Measurements from ENCODE around the gene C19orf33.

C19orf33 gene

GRCh38 chr19:38266981-38267597 is 37.0 kb upstream of the C19orf33 start:
- Histone ChIP-seq H3K36me3 (ENCODE audit: control insufficient read depth, insufficient read depth, low read length) (no peaks in the 10 kb centered on the region), H3K4me3 (ENCODE audit: low read length) (no peak overlapping the region), H3K9me3 (ENCODE audit: control insufficient read depth, insufficient read depth, low read length) (no peaks in the 10 kb centered on the region), H3K27ac (ENCODE audit: low read length) (no peak overlapping the region), H3K27me3 (ENCODE audit: control insufficient read depth, insufficient read depth, low read length) (no peaks in the 10 kb centered on the region), H3K4me1 (ENCODE audit: control insufficient read depth, insufficient read depth, low read length) (0 out of 2 replicates have a peak, but pooled peaks cover 3% of the 10 kb centered on the region)
- no peak for DNase-seq (ENCODE audit: low read depth, low spot score)
- WGBS (ENCODE audit: insufficient coverage, insufficient read length) = no CpG with 5 or more reads among the region's 12 CpGs

- DNase-seq (ENCODE audit: low read depth, low spot score) = no peak
Observed at GRCh38 chr19:38267761-38268483, 36.1 kb upstream of the C19orf33 start.

GRCh38 chr19:38268539-38268938 is 35.5 kb upstream of the C19orf33 start:
- no CpG with 5 or more reads among the region's 8 CpGs for WGBS (ENCODE audit: insufficient coverage, insufficient read length)

More at GRCh38 chr19:38267761-38268483, 36.1 kb upstream of the C19orf33 start:
- H3K9me3 ChIP-seq (ENCODE audit: control insufficient read depth, insufficient read depth, low read length) = no peaks in the 10 kb centered on the region
- H3K36me3 ChIP-seq (ENCODE audit: control insufficient read depth, insufficient read depth, low read length) = no peaks in the 10 kb centered on the region
- H3K27me3 ChIP-seq (ENCODE audit: control insufficient read depth, insufficient read depth, low read length) = no peaks in the 10 kb centered on the region
- WGBS (ENCODE audit: insufficient coverage, insufficient read length) = no CpG with 5 or more reads among the region's 12 CpGs
- H3K4me1 ChIP-seq (ENCODE audit: control insufficient read depth, insufficient read depth, low read length) = 0 out of 2 replicates have a peak, but pooled peaks cover 3% of the 10 kb centered on the region
- no peak overlapping the region for H3K4me3 ChIP-seq (ENCODE audit: low read length)
- H3K27ac ChIP-seq (ENCODE audit: low read length) = no peak overlapping the region

GRCh38 chr19:38270587-38271167 is 33.4 kb upstream of the C19orf33 start:
- Histone ChIP-seq H3K27me3 (ENCODE audit: control insufficient read depth, insufficient read depth, low read length) (no peaks in the 10 kb centered on the region), H3K4me3 (ENCODE audit: low read length) (no peak overlapping the region)
- WGBS (ENCODE audit: insufficient coverage, insufficient read length) = no CpG with 5 or more reads among the region's 5 CpGs

More at GRCh38 chr19:38268539-38268938, 35.5 kb upstream of the C19orf33 start:
- no peaks in the 10 kb centered on the region for H3K27me3 ChIP-seq (ENCODE audit: control insufficient read depth, insufficient read depth, low read length)
- H3K4me1 ChIP-seq (ENCODE audit: control insufficient read depth, insufficient read depth, low read length) = 0 out of 2 replicates have a peak, but pooled peaks cover 3% of the 10 kb centered on the region
- H3K4me3 ChIP-seq (ENCODE audit: low read length) = no peak overlapping the region
- no peak for DNase-seq (ENCODE audit: low read depth, low spot score)
- no peak overlapping the region for H3K27ac ChIP-seq (ENCODE audit: low read length)
- H3K36me3 ChIP-seq (ENCODE audit: control insufficient read depth, insufficient read depth, low read length) = no peaks in the 10 kb centered on the region
- H3K9me3 ChIP-seq (ENCODE audit: control insufficient read depth, insufficient read depth, low read length) = no peaks in the 10 kb centered on the region

GRCh38 chr19:38273499-38273898 is 30.6 kb upstream of the C19orf33 start:
- H3K27me3 ChIP-seq (ENCODE audit: control insufficient read depth, insufficient read depth, low read length) = no peaks in the 10 kb centered on the region
- no peak overlapping the region for H3K4me3 ChIP-seq (ENCODE audit: low read length)
- H3K36me3 ChIP-seq (ENCODE audit: control insufficient read depth, insufficient read depth, low read length) = no peaks in the 10 kb centered on the region
- no peak for DNase-seq (ENCODE audit: low read depth, low spot score)
- WGBS (ENCODE audit: insufficient coverage, insufficient read length) = no CpG with 5 or more reads among the region's 2 CpGs
- H3K9me3 ChIP-seq (ENCODE audit: control insufficient read depth, insufficient read depth, low read length) = no peaks in the 10 kb centered on the region
- H3K27ac ChIP-seq (ENCODE audit: low read length) = no peak overlapping the region
- no peaks in the 10 kb centered on the region for H3K4me1 ChIP-seq (ENCODE audit: control insufficient read depth, insufficient read depth, low read length)

More at GRCh38 chr19:38270587-38271167, 33.4 kb upstream of the C19orf33 start:
- no peak for DNase-seq (ENCODE audit: low read depth, low spot score)
- 0 out of 2 replicates have a peak, but pooled peaks cover 3% of the 10 kb centered on the region for H3K4me1 ChIP-seq (ENCODE audit: control insufficient read depth, insufficient read depth, low read length)
- H3K9me3 ChIP-seq (ENCODE audit: control insufficient read depth, insufficient read depth, low read length) = no peaks in the 10 kb centered on the region
- H3K27ac ChIP-seq (ENCODE audit: low read length) = no peak overlapping the region
- no peaks in the 10 kb centered on the region for H3K36me3 ChIP-seq (ENCODE audit: control insufficient read depth, insufficient read depth, low read length)

- DNase-seq (ENCODE audit: low read depth, low spot score) = no peak
- Histone ChIP-seq H3K27ac (ENCODE audit: low read length) (no peak overlapping the region), H3K4me1 (ENCODE audit: control insufficient read depth, insufficient read depth, low read length) (no peaks in the 10 kb centered on the region), H3K36me3 (ENCODE audit: control insufficient read depth, insufficient read depth, low read length) (no peaks in the 10 kb centered on the region), H3K27me3 (ENCODE audit: control insufficient read depth, insufficient read depth, low read length) (no peaks in the 10 kb centered on the region), H3K9me3 (ENCODE audit: control insufficient read depth, insufficient read depth, low read length) (no peaks in the 10 kb centered on the region), H3K4me3 (ENCODE audit: low read length) (no peak overlapping the region)
- no CpG with 5 or more reads among the region's 9 CpGs for WGBS (ENCODE audit: insufficient coverage, insufficient read length)
Observed at GRCh38 chr19:38274739-38275138, 29.3 kb upstream of the C19orf33 start.

GRCh38 chr19:38276942-38277517 is 27.0 kb upstream of the C19orf33 start:
- DNase-seq (ENCODE audit: low read depth, low spot score) = no peak
- Histone ChIP-seq H3K4me1 (ENCODE audit: control insufficient read depth, insufficient read depth, low read length) (no peaks in the 10 kb centered on the region), H3K27me3 (ENCODE audit: control insufficient read depth, insufficient read depth, low read length) (no peaks in the 10 kb centered on the region), H3K4me3 (ENCODE audit: low read length) (no peak overlapping the region), H3K27ac (ENCODE audit: low read length) (no peak overlapping the region), H3K9me3 (ENCODE audit: control insufficient read depth, insufficient read depth, low read length) (no peaks in the 10 kb centered on the region), H3K36me3 (ENCODE audit: control insufficient read depth, insufficient read depth, low read length) (peaks cover 4% of the 10 kb centered on the region; the same call in 1 of the 2 replicates)
- WGBS (ENCODE audit: insufficient coverage, insufficient read length) = no CpG with 5 or more reads among the region's 7 CpGs

GRCh38 chr19:38277549-38277948 is 26.5 kb upstream of the C19orf33 start:
- no peak overlapping the region for H3K4me3 ChIP-seq (ENCODE audit: low read length)
- WGBS (ENCODE audit: insufficient coverage, insufficient read length) = no CpG with 5 or more reads among the region's 5 CpGs
- peaks cover 4% of the 10 kb centered on the region; the same call in 1 of the 2 replicates for H3K36me3 ChIP-seq (ENCODE audit: control insufficient read depth, insufficient read depth, low read length)
- no peaks in the 10 kb centered on the region for H3K4me1 ChIP-seq (ENCODE audit: control insufficient read depth, insufficient read depth, low read length)
- no peaks in the 10 kb centered on the region for H3K9me3 ChIP-seq (ENCODE audit: control insufficient read depth, insufficient read depth, low read length)
- no peak overlapping the region for H3K27ac ChIP-seq (ENCODE audit: low read length)
- no peaks in the 10 kb centered on the region for H3K27me3 ChIP-seq (ENCODE audit: control insufficient read depth, insufficient read depth, low read length)
- DNase-seq (ENCODE audit: low read depth, low spot score) = no peak

GRCh38 chr19:38277969-38278680 is 25.9 kb upstream of the C19orf33 start:
- Histone ChIP-seq H3K4me3 (ENCODE audit: low read length) (no peak overlapping the region), H3K9me3 (ENCODE audit: control insufficient read depth, insufficient read depth, low read length) (no peaks in the 10 kb centered on the region), H3K4me1 (ENCODE audit: control insufficient read depth, insufficient read depth, low read length) (no peaks in the 10 kb centered on the region), H3K36me3 (ENCODE audit: control insufficient read depth, insufficient read depth, low read length) (peaks cover 4% of the 10 kb centered on the region; the same call in 1 of the 2 replicates), H3K27ac (ENCODE audit: low read length) (no peak overlapping the region), H3K27me3 (ENCODE audit: control insufficient read depth, insufficient read depth, low read length) (no peaks in the 10 kb centered on the region)
- no peak for DNase-seq (ENCODE audit: low read depth, low spot score)
- no CpG with 5 or more reads among the region's 9 CpGs for WGBS (ENCODE audit: insufficient coverage, insufficient read length)

GRCh38 chr19:38278751-38279150 is 25.3 kb upstream of the C19orf33 start:
- Histone ChIP-seq H3K9me3 (ENCODE audit: control insufficient read depth, insufficient read depth, low read length) (no peaks in the 10 kb centered on the region), H3K27me3 (ENCODE audit: control insufficient read depth, insufficient read depth, low read length) (no peaks in the 10 kb centered on the region), H3K4me3 (ENCODE audit: low read length) (no peak overlapping the region), H3K36me3 (ENCODE audit: control insufficient read depth, insufficient read depth, low read length) (peaks cover 4% of the 10 kb centered on the region; the same call in 1 of the 2 replicates), H3K4me1 (ENCODE audit: control insufficient read depth, insufficient read depth, low read length) (no peaks in the 10 kb centered on the region), H3K27ac (ENCODE audit: low read length) (no peak overlapping the region)
- DNase-seq (ENCODE audit: low read depth, low spot score) = no peak
- no CpG with 5 or more reads among the region's 2 CpGs for WGBS (ENCODE audit: insufficient coverage, insufficient read length)
